ENCODE measurements around the gene GREB1L.

- no peak for TF ChIP-seq POLR2A (IDR thresholded peaks at IDR 0.05; ENCODE audit: low read length)
- TF ChIP-seq KDM1A (IDR thresholded peaks at IDR 0.05; ENCODE audit: low read depth): no peak
- TF ChIP-seq CTCF (IDR thresholded peaks at IDR 0.05): no peak
- TF ChIP-seq MAX (IDR thresholded peaks at IDR 0.05): no peak
- TF ChIP-seq REST (IDR thresholded peaks at IDR 0.05): no peak
- no peak for TF ChIP-seq BHLHE40 (IDR thresholded peaks at IDR 0.05; ENCODE audit: low read depth, low read length)
- TF ChIP-seq RFX5 (IDR thresholded peaks at IDR 0.05): no peak
- TF ChIP-seq HMGXB4 (CRISPR knock-in tag; IDR thresholded peaks at IDR 0.05; ENCODE audit: borderline replicate concordance): no peak
- no peak for TF ChIP-seq EP300 (IDR thresholded peaks at IDR 0.05)
These were observed 73.7 kb downstream of the GREB1L start for GRCh38 chr18:21315741-21316197.

All from A549 (cell line).